Smooth muscle cell (in vitro differentiated cells): ENCODE results near the gene PCDH20. TPM values are rescaled to one million over a fixed set of nuclear protein-coding genes. Genes with fewer than 3 reads are reported as not detected.

Experiments
- DNase-seq: peaks from one replicate; lab custom pipeline; 2025; ENCODE audit not compliant: unreplicated experiment; lab: John Stamatoyannopoulos, UW
- H2AFZ ChIP-seq: fragments of 200-600 bp; sonication (generic); 2 replicates; pipeline ENCODE4 v1.6.0; 2016; ENCODE audit warnings: antibody characterized with exemption, low read depth, mild to moderate bottlenecking
- H3F3A ChIP-seq: fragments of 200-600 bp; sonication (generic); 2 replicates; pipeline ENCODE4 v1.6.0; 2017; ENCODE audit warnings: antibody characterized with exemption, low read depth
- H3K27ac ChIP-seq: fragments of 200-600 bp; sonication (generic); 2 replicates; pipeline ENCODE4 v1.5.1; 2016; ENCODE audit warnings: low read depth, mild to moderate bottlenecking
- H3K27me3 ChIP-seq: fragments of 200-600 bp; sonication (generic); 2 replicates; pipeline ENCODE4 v1.6.1; 2016; ENCODE audit warnings: low read depth, mild to moderate bottlenecking
- H3K36me3 ChIP-seq: fragments of 200-600 bp; sonication (generic); 2 replicates; pipeline ENCODE4 v1.5.1; 2016; ENCODE audit warnings: low read depth
- H3K4me1 ChIP-seq: fragments of 200-600 bp; sonication (generic); 2 replicates; pipeline ENCODE4 v1.5.1; 2016; ENCODE audit warnings: low read depth
- H3K4me2 ChIP-seq: fragments of 200-600 bp; sonication (generic); 2 replicates; pipeline ENCODE4 v1.6.0; 2016; ENCODE audit warnings: mild to moderate bottlenecking
- H3K4me3 ChIP-seq: fragments of 200-600 bp; sonication (generic); 2 replicates; pipeline ENCODE4 v1.5.1; 2016; ENCODE audit warnings: mild to moderate bottlenecking
- H3K79me2 ChIP-seq: fragments of 200-600 bp; sonication (generic); 2 replicates; pipeline ENCODE4 v1.6.0; 2016; ENCODE audit warnings: low read depth, mild to moderate bottlenecking
- H3K9ac ChIP-seq: fragments of 200-600 bp; sonication (generic); 2 replicates; pipeline ENCODE4 v1.6.0; 2016; ENCODE audit warnings: low read depth
- H3K9me3 ChIP-seq: fragments of 200-600 bp; sonication (generic); replicated peaks from 2 replicates; pipeline ENCODE4 v1.5.1; 2016; ENCODE audit warnings: low read depth
- H4K20me1 ChIP-seq: fragments of 200-600 bp; sonication (generic); 2 replicates; pipeline ENCODE4 v1.6.0; 2016; ENCODE audit warnings: low read depth
- WGBS: methylation state at CpG from one replicate; pipeline ENCODE4 v1.1.7; 2016; ENCODE audit warnings: low lambda C conversion rate; 5-methylcytosine and 5-hydroxymethylcytosine counted together
- polyA plus RNA-seq: library from polyadenylated mRNA; unstranded; fragments of >200 nt; fragmentation: Nextera tagmentation; extraction: Ambion mirVana; gene quantifications from 2 replicates; pipeline ENCODE4 v1.2.1, GENCODE V29; 2016
- total RNA-seq: library from RNA; depleted of rRNA; stranded (reverse); fragments of >200 nt; gene quantifications from 2 replicates; pipeline ENCODE4 v1.2.3, GENCODE V29; 2014
- TF ChIP-seq, protein P1 (sequence below): fragments of 200-600 bp; sonication (generic); IDR thresholded peaks from 2 replicates; pipeline ENCODE4 v1.5.1; 2017; ENCODE audit warnings: borderline replicate concordance, mild to moderate bottlenecking, antibody characterized with exemption; ENCODE audit not compliant: insufficient read depth, poor library complexity, severe bottlenecking

The PCDH20 gene
- total and polyA plus RNA-seq, 2 experiments from 2014 or later: 0.04 TPM; not detected in 1

DNA sequence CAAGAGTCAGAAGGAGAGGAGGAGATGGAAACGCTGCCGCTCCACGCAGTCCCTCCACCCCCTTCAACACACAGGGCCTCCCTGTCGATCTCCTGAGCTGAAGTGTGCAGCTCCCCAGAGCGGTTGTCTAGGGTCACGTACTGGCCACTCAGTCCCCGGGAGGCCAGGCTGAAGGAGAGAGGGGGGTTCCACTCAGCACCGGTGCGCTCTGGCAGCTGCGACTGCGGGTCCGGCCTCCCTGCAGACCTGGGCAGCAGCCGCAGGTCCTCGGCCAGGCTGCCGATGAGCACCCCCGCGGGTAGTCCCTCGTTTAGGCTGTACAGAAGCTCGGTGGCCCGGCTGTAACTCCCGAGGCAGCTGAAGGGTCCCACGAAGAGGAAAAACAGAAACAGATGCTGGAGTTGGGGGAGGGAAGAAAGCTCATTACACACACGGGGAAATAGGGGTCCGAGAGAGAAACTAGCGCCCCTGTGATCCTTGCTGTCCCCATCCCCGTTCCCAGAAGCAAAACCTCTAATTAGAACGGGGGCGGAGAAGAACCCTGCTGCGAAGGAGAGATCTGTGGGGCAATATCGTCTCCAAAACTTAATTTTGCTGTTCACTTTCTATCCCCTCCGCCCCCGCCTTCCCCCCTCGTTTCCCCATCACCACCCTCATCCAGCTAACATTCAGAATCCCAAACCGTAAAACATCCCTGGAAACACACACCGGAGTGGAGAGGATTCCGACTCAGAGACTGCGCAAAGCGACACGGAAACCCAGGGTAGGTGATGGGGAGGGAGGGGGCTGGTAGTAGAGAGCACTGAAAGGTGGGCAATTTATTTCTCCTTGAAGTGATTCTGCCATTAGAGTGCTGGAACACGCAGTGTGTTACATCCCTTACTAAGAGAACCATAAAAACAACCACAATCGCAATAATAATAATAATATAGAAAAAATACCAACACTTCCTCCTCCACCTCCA lies 1.8 kb downstream of the PCDH20 start:
- H3F3A ChIP-seq: no peaks in the 10 kb centered on the region
- H3K9me3 ChIP-seq: no peaks in the 10 kb centered on the region
- DNase-seq: no peak
- H3K4me1 ChIP-seq: peaks cover 13% of the 10 kb centered on the region
- H3K27me3 ChIP-seq: peaks cover 77% of the 10 kb centered on the region
- H3K9ac ChIP-seq: no peak overlapping the region
- peak overlapping the region; percentile 86 for H3K4me2 ChIP-seq
- H3K36me3 ChIP-seq: no peaks in the 10 kb centered on the region
- no peak overlapping the region for H3K27ac ChIP-seq
- H3K79me2 ChIP-seq: no peaks in the 10 kb centered on the region
- 4% methylated on average over 41 of the region's 41 CpGs for WGBS
- peak overlapping the region; percentile 54 for H3K4me3 ChIP-seq
- TF ChIP-seq, protein P1, sequence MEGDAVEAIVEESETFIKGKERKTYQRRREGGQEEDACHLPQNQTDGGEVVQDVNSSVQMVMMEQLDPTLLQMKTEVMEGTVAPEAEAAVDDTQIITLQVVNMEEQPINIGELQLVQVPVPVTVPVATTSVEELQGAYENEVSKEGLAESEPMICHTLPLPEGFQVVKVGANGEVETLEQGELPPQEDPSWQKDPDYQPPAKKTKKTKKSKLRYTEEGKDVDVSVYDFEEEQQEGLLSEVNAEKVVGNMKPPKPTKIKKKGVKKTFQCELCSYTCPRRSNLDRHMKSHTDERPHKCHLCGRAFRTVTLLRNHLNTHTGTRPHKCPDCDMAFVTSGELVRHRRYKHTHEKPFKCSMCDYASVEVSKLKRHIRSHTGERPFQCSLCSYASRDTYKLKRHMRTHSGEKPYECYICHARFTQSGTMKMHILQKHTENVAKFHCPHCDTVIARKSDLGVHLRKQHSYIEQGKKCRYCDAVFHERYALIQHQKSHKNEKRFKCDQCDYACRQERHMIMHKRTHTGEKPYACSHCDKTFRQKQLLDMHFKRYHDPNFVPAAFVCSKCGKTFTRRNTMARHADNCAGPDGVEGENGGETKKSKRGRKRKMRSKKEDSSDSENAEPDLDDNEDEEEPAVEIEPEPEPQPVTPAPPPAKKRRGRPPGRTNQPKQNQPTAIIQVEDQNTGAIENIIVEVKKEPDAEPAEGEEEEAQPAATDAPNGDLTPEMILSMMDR: no peak
- peak overlapping the region; percentile 74 for H2AFZ ChIP-seq
- H4K20me1 ChIP-seq: no peaks in the 10 kb centered on the region

DNA sequence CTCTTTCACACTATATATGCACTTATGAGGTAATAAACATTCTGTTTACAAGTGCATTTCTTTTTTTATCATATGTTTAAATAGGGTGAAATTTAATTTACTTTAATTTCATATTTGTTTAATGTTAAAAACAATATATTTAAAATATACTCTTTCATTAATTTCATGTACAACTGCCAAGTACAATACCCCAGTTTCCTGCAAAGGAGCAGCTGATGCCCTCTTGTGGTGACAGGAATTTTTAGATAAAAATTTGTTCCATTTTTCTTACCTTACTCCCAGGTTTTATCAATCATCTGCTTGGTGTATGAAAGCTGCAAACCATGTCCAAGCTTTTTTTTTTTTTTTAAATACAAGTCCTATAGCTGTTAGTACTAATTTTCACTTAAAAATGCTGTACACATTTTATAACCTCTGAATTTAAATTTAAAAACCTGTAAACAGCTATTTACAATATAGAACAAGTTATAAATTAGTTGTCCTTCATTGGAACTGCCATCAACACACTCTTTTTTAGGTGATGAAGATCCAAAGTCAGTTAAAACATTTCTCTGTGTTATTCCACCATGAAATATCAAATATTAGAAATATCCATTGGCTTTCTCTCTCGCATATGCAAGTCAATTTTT lies 4.9 kb downstream of the PCDH20 start:
- H3K4me2 ChIP-seq: no peak overlapping the region
- no peaks in the 10 kb centered on the region for H3F3A ChIP-seq
- H3K9me3 ChIP-seq: no peaks in the 10 kb centered on the region
- WGBS: 96% methylated on average over 1 of the region's 1 CpG
- no peaks in the 10 kb centered on the region for H3K36me3 ChIP-seq
- H2AFZ ChIP-seq: no peak overlapping the region
- peaks cover 13% of the 10 kb centered on the region for H3K4me1 ChIP-seq
- no peaks in the 10 kb centered on the region for H4K20me1 ChIP-seq
- H3K79me2 ChIP-seq: no peaks in the 10 kb centered on the region
- peaks cover 52% of the 10 kb centered on the region for H3K27me3 ChIP-seq
- no peak overlapping the region for H3K9ac ChIP-seq
- no peak overlapping the region for H3K4me3 ChIP-seq
- no peak for DNase-seq
- TF ChIP-seq, protein P1: peak; percentile 71
- no peak overlapping the region for H3K27ac ChIP-seq

DNA sequence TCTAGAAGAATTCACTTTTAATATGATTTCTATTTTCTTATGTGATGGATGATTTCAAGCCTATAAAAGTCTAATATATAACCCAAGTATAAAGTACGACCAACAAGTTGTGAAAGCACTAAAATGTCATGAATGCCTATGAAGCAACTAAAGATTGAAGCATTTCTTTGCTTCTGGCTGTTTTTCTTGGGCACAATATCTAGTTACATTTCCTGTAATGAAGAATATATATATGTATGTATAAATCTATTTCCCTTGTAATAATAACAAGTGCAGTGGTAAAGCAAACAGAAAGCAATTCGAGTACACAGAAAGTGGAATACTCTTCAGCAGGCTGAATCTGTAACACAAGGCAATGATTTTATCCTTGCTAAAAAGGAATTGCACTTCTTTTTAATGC lies 5.4 kb downstream of the PCDH20 start:
- no peak overlapping the region for H3K4me3 ChIP-seq
- no peak overlapping the region for H2AFZ ChIP-seq
- H3K79me2 ChIP-seq: no peaks in the 10 kb centered on the region
- H3K9ac ChIP-seq: no peak overlapping the region
- DNase-seq: no peak
- no peaks in the 10 kb centered on the region for H3F3A ChIP-seq
- H3K9me3 ChIP-seq: no peaks in the 10 kb centered on the region
- no peak overlapping the region for H3K27ac ChIP-seq
- WGBS: 40% methylated on average over 2 of the region's 2 CpGs
- H3K27me3 ChIP-seq: peaks cover 47% of the 10 kb centered on the region
- peaks cover 13% of the 10 kb centered on the region for H3K4me1 ChIP-seq
- no peaks in the 10 kb centered on the region for H3K36me3 ChIP-seq
- TF ChIP-seq, protein P1: no peak
- no peaks in the 10 kb centered on the region for H4K20me1 ChIP-seq
- H3K4me2 ChIP-seq: no peak overlapping the region
